GM12865 (cell line): ENCODE results near the gene FBXW9.

Experiments used
- DNase-seq: peaks from one replicate; pipeline ENCODE4 v3.0.0; 2010; ENCODE audit warnings: low read depth
- H3K4me3 ChIP-seq: 2 replicates; pipeline ENCODE4 v1.5.1; 2011; ENCODE audit warnings: mild to moderate bottlenecking, low read depth, low read length, control low read depth
- CTCF ChIP-seq: IDR thresholded peaks from 2 replicates; pipeline ENCODE4 v1.5.1; 2011; ENCODE audit warnings: low read length, control low read depth, low read depth, inconsistent platforms; ENCODE audit not compliant: insufficient read depth; ENCODE audit errors: missing control alignments

The FBXW9 gene

GRCh38 chr19:12665281-12665573 is 31.2 kb downstream of the FBXW9 start:
- peak overlapping the region; percentile 81 for H3K4me3 ChIP-seq
- no peak for TF ChIP-seq CTCF
- DNase-seq = peak; percentile 89

- no peak for TF ChIP-seq CTCF
- peak; percentile 41 for DNase-seq
- H3K4me3 ChIP-seq = peak overlapping the region; percentile 81
Measured at GRCh38 chr19:12664406-12665280, 31.8 kb downstream of the FBXW9 start.

- TF ChIP-seq CTCF = no peak
- no peak overlapping the region for H3K4me3 ChIP-seq
- DNase-seq = no peak
Measured at GRCh38 chr19:12660980-12661379, 35.5 kb downstream of the FBXW9 start.

GRCh38 chr19:12657966-12658365 is 38.5 kb downstream of the FBXW9 start:
- no peak overlapping the region for H3K4me3 ChIP-seq
- DNase-seq = no peak
- no peak for TF ChIP-seq CTCF

- H3K4me3 ChIP-seq = no peak overlapping the region
- no peak for TF ChIP-seq CTCF
- no peak for DNase-seq
Measured at GRCh38 chr19:12656899-12657571, 39.4 kb downstream of the FBXW9 start.

- DNase-seq = no peak
- TF ChIP-seq CTCF = no peak
- H3K4me3 ChIP-seq = no peak overlapping the region
Measured at GRCh38 chr19:12655546-12655945, 40.9 kb downstream of the FBXW9 start.
